ENCODE results near the gene ZNF43. TPM values are rescaled to one million over a fixed set of nuclear protein-coding genes. Genes with fewer than 3 reads are reported as not detected.

Gene ZNF43
- total and polyA plus RNA-seq, 2 donors from 2014 or later: 4.8 to 23.4 TPM

- DNase-seq (no peak), FAIRE-seq (no peak)
- H3K36me3 ChIP-seq (ENCODE audit: control insufficient read depth in 2 of 3, insufficient read depth in 3 of 3, low read length in 3 of 3): peaks cover 2 to 17% (median 17%) of the 10 kb centered on the region in 3 donors
- H3K27ac ChIP-seq (ENCODE audit: low read depth in 2 of 2, low read length in 2 of 2): no peak overlapping the region
- peaks cover 0 to 6% (median 0%) of the 10 kb centered on the region in 3 donors for H3K4me1 ChIP-seq (ENCODE audit: control insufficient read depth in 2 of 3, insufficient read depth in 2 of 3, low read depth in 1 of 3, low read length in 3 of 3)
- no peaks in the 10 kb centered on the region for H3K9me3 ChIP-seq (ENCODE audit: control insufficient read depth in 2 of 3, insufficient read depth in 1 of 3, low read length in 3 of 3)
- intact Hi-C loops (cut with DNase I): no loop called here
- H3K9ac ChIP-seq (ENCODE audit: low read length in 3 of 3): no peak overlapping the region
- TF ChIP-seq CTCF (IDR thresholded peaks at IDR 0.05; ENCODE audit: borderline replicate concordance, extremely low read depth, insufficient read depth): no peak
- no peak overlapping the region for H3K4me3 ChIP-seq (ENCODE audit: low read length in 3 of 3)
- no peaks in the 10 kb centered on the region for H3K27me3 ChIP-seq (ENCODE audit: control insufficient read depth, insufficient read depth, low read length)
Measured at GRCh38 chr19:21839976-21840375, 4.0 kb upstream of the ZNF43 start.

- no peak for DNase-seq
- H3K4me1 ChIP-seq (ENCODE audit: control insufficient read depth in 2 of 3, insufficient read depth in 2 of 3, low read depth in 1 of 3, low read length in 3 of 3): peaks cover 0 to 6% (median 0%) of the 10 kb centered on the region in 3 donors
- no peak overlapping the region for H3K27ac ChIP-seq (ENCODE audit: low read depth in 2 of 2, low read length in 2 of 2)
- H3K4me3 ChIP-seq (ENCODE audit: low read length in 3 of 3): no peak overlapping the region
- H3K9ac ChIP-seq (ENCODE audit: low read length in 3 of 3): no peak overlapping the region
- TF ChIP-seq CTCF (IDR thresholded peaks at IDR 0.05; ENCODE audit: borderline replicate concordance, extremely low read depth, insufficient read depth): no peak
- peaks cover 2 to 17% (median 16%) of the 10 kb centered on the region in 3 donors for H3K36me3 ChIP-seq (ENCODE audit: control insufficient read depth in 2 of 3, insufficient read depth in 3 of 3, low read length in 3 of 3)
- no peak for FAIRE-seq
- intact Hi-C loops (cut with DNase I): no loop called here
- H3K27me3 ChIP-seq (ENCODE audit: control insufficient read depth, insufficient read depth, low read length): no peaks in the 10 kb centered on the region
- no peaks in the 10 kb centered on the region for H3K9me3 ChIP-seq (ENCODE audit: control insufficient read depth in 2 of 3, insufficient read depth in 1 of 3, low read length in 3 of 3)
Measured at GRCh38 chr19:21838646-21839045, 2.7 kb upstream of the ZNF43 start.

- no peak for TF ChIP-seq CTCF (IDR thresholded peaks at IDR 0.05; ENCODE audit: borderline replicate concordance, extremely low read depth, insufficient read depth)
- FAIRE-seq (no peak), DNase-seq (no peak)
- Histone ChIP-seq H3K36me3 (ENCODE audit: control insufficient read depth in 2 of 3, insufficient read depth in 3 of 3, low read length in 3 of 3) (peaks cover 0 to 1% (median 0%) of the 10 kb centered on the region in 3 donors), H3K27me3 (ENCODE audit: control insufficient read depth, insufficient read depth, low read length) (no peaks in the 10 kb centered on the region), H3K4me1 (ENCODE audit: control insufficient read depth in 2 of 3, insufficient read depth in 2 of 3, low read depth in 1 of 3, low read length in 3 of 3) (peaks cover 0 to 6% (median 0%) of the 10 kb centered on the region in 3 donors), H3K27ac (ENCODE audit: low read depth in 2 of 2, low read length in 2 of 2) (peak overlapping the region; percentile 89 to 93), H3K4me3 (ENCODE audit: low read length in 3 of 3) (peak overlapping the region; percentile 86 to 94 (median 89)), H3K9me3 (ENCODE audit: control insufficient read depth in 2 of 3, insufficient read depth in 1 of 3, low read length in 3 of 3) (no peaks in the 10 kb centered on the region), H3K9ac (ENCODE audit: low read length in 3 of 3) (peak overlapping the region; percentile 57 to 95 (median 79))
- intact Hi-C loops (cut with DNase I): no loop called here
Measured at GRCh38 chr19:21835429-21835809, 563 bp downstream of the ZNF43 start.

GRCh38 chr19:21833733-21834132 is 2.2 kb downstream of the ZNF43 start:
- DNase-seq (no peak), FAIRE-seq (no peak)
- no peaks in the 10 kb centered on the region for H3K27me3 ChIP-seq (ENCODE audit: control insufficient read depth, insufficient read depth, low read length)
- no peak for TF ChIP-seq CTCF (IDR thresholded peaks at IDR 0.05; ENCODE audit: borderline replicate concordance, extremely low read depth, insufficient read depth)
- no peaks in the 10 kb centered on the region for H3K36me3 ChIP-seq (ENCODE audit: control insufficient read depth in 2 of 3, insufficient read depth in 3 of 3, low read length in 3 of 3)
- H3K27ac ChIP-seq (ENCODE audit: low read depth in 2 of 2, low read length in 2 of 2): no peak overlapping the region
- no peak overlapping the region for H3K4me3 ChIP-seq (ENCODE audit: low read length in 3 of 3)
- peaks cover 0 to 6% (median 0%) of the 10 kb centered on the region in 3 donors for H3K4me1 ChIP-seq (ENCODE audit: control insufficient read depth in 2 of 3, insufficient read depth in 2 of 3, low read depth in 1 of 3, low read length in 3 of 3)
- H3K9ac ChIP-seq (ENCODE audit: low read length in 3 of 3): no peak overlapping the region
- no peaks in the 10 kb centered on the region for H3K9me3 ChIP-seq (ENCODE audit: control insufficient read depth in 2 of 3, insufficient read depth in 1 of 3, low read length in 3 of 3)
- intact Hi-C loops (cut with DNase I): no loop called here

All from kidney (tissue), 14 donors.